IMR-90 (cell line): ENCODE measurements around the gene CMTM6.

Experiments
- CHD1 ChIP-seq: IDR thresholded peaks from 2 replicates; pipeline ENCODE4 v1.6.1; 2012; ENCODE audit warnings: low read depth, low read length, improper control_type of control experiment
- CTCF ChIP-seq: conservative IDR thresholded peaks from 2 replicates; pipeline ENCODE4 v1.5.1; 2012; ENCODE audit warnings: mild to moderate bottlenecking, low read depth, low read length, improper control_type of control experiment
- ELK1 ChIP-seq: fragments of 150-350 bp; IDR thresholded peaks from 2 replicates; pipeline ENCODE4 v1.6.1; 2016; ENCODE audit warnings: low read depth, mild to moderate bottlenecking, low read length, moderate library complexity, borderline replicate concordance
- MAFK ChIP-seq: IDR thresholded peaks from 2 replicates; pipeline ENCODE4 v1.6.1; 2012; ENCODE audit warnings: low read depth, low read length, improper control_type of control experiment
- MXI1 ChIP-seq: IDR thresholded peaks from 2 replicates; pipeline ENCODE4 v1.6.1; 2012; ENCODE audit warnings: low read depth, mild to moderate bottlenecking, low read length, moderate library complexity, borderline replicate concordance
- POLR2A ChIP-seq: IDR thresholded peaks from 2 replicates; pipeline ENCODE4 v1.6.1; 2012; ENCODE audit warnings: mild to moderate bottlenecking, low read depth, low read length
- RAD21 ChIP-seq: IDR thresholded peaks from 2 replicates; pipeline ENCODE4 v1.6.1; 2012; ENCODE audit warnings: low read length, improper control_type of control experiment
- RFX5 ChIP-seq: IDR thresholded peaks from 2 replicates; pipeline ENCODE4 v1.8.0; 2012; ENCODE audit warnings: low read depth, mild to moderate bottlenecking, low read length, moderate library complexity
- USF2 ChIP-seq: fragments of 150-350 bp; IDR thresholded peaks from 2 replicates; pipeline ENCODE4 v1.6.1; 2017; ENCODE audit warnings: mild to moderate bottlenecking, antibody characterized with exemption, low read length, low read depth

GRCh38 chr3:32431481-32431880, 71.2 kb downstream of the CMTM6 start:
- no peak for TF ChIP-seq CTCF
- no peak for TF ChIP-seq RAD21
- no peak for TF ChIP-seq USF2
- no peak for TF ChIP-seq POLR2A
- TF ChIP-seq RFX5: no peak
- no peak for TF ChIP-seq MXI1
- no peak for TF ChIP-seq CHD1
- TF ChIP-seq MAFK: no peak
- TF ChIP-seq ELK1: no peak
